Loucy (cell line): ENCODE data around the gene PTPRN2.

Experiments
- H2AFZ ChIP-seq: fragments of 200-600 bp; sonication (generic); 2 replicates; pipeline ENCODE4 v1.6.0; 2016; ENCODE audit warnings: antibody characterized with exemption, mild to moderate bottlenecking, low read length, moderate library complexity
- H3F3A ChIP-seq: fragments of 200-600 bp; 2 replicates; pipeline ENCODE4 v1.6.0; 2016; ENCODE audit warnings: antibody characterized with exemption, low read depth, mild to moderate bottlenecking
- H3K27me3 ChIP-seq: fragments of 200-600 bp; sonication (generic); 2 replicates; pipeline ENCODE4 v1.6.1; 2014; ENCODE audit warnings: low read length, mild to moderate bottlenecking; ENCODE audit not compliant: insufficient read depth, poor library complexity, severe bottlenecking
- H3K36me3 ChIP-seq: fragments of 200-600 bp; sonication (generic); 2 replicates; pipeline ENCODE4 v1.6.1; 2016; ENCODE audit warnings: low read length; ENCODE audit not compliant: insufficient read depth
- H3K4me1 ChIP-seq: fragments of 200-600 bp; sonication (generic); 2 replicates; pipeline ENCODE4 v1.5.1; 2014; ENCODE audit warnings: low read length, mild to moderate bottlenecking; ENCODE audit not compliant: insufficient read depth, poor library complexity, severe bottlenecking
- H3K4me2 ChIP-seq: fragments of 200-600 bp; sonication (generic); 2 replicates; pipeline ENCODE4 v1.6.0; 2014; ENCODE audit warnings: antibody characterized with exemption, low read length, low read depth, mild to moderate bottlenecking; ENCODE audit not compliant: poor library complexity, severe bottlenecking
- H3K4me3 ChIP-seq: fragments of 200-600 bp; sonication (generic); 2 replicates; pipeline ENCODE4 v1.5.1; 2014; ENCODE audit warnings: low read length, mild to moderate bottlenecking, mixed read lengths; ENCODE audit not compliant: poor library complexity, severe bottlenecking
- H3K79me2 ChIP-seq: fragments of 200-600 bp; sonication (generic); 2 replicates; pipeline ENCODE4 v1.6.1; 2014; ENCODE audit warnings: low read length; ENCODE audit not compliant: insufficient read depth
- H3K9ac ChIP-seq: fragments of 200-600 bp; sonication (generic); 2 replicates; pipeline ENCODE4 v1.6.0; 2014; ENCODE audit warnings: mild to moderate bottlenecking, low read depth, low read length, moderate library complexity; ENCODE audit not compliant: poor library complexity, severe bottlenecking
- H3K9me2 ChIP-seq: fragments of 200-600 bp; sonication (generic); replicated peaks from 2 replicates; pipeline ENCODE4 v1.6.1; 2016; ENCODE audit warnings: low read depth, low read length, mixed read lengths
- H3K9me3 ChIP-seq: fragments of 200-600 bp; sonication (generic); 2 replicates; pipeline ENCODE4 v1.6.1; 2014; ENCODE audit warnings: mild to moderate bottlenecking, antibody characterized with exemption, low read length, low read depth; ENCODE audit not compliant: insufficient read depth
- H4K20me1 ChIP-seq: fragments of 200-600 bp; sonication (generic); 2 replicates; pipeline ENCODE4 v1.6.0; 2014; ENCODE audit warnings: antibody characterized with exemption, low read length, mild to moderate bottlenecking; ENCODE audit not compliant: insufficient read depth, poor library complexity, severe bottlenecking
- EZH2phosphoT487 ChIP-seq: fragments of 200-600 bp; IDR thresholded peaks from 2 replicates; pipeline ENCODE4 v1.6.1; 2018; ENCODE audit warnings: antibody characterized with exemption, mild to moderate bottlenecking, moderate library complexity, borderline replicate concordance
- TF ChIP-seq, protein P1 (sequence below): fragments of 200-600 bp; sonication (generic); conservative IDR thresholded peaks from 2 replicates; pipeline ENCODE4 v1.5.1; 2014; ENCODE audit warnings: mild to moderate bottlenecking, antibody characterized with exemption, low read length

Gene PTPRN2

GRCh38 chr7:157664034-157664433 lies 923.6 kb downstream of the PTPRN2 start:
- no peaks in the 10 kb centered on the region for H3K9me2 ChIP-seq
- H3K4me3 ChIP-seq, result no peak overlapping the region
- TF ChIP-seq, protein P1, sequence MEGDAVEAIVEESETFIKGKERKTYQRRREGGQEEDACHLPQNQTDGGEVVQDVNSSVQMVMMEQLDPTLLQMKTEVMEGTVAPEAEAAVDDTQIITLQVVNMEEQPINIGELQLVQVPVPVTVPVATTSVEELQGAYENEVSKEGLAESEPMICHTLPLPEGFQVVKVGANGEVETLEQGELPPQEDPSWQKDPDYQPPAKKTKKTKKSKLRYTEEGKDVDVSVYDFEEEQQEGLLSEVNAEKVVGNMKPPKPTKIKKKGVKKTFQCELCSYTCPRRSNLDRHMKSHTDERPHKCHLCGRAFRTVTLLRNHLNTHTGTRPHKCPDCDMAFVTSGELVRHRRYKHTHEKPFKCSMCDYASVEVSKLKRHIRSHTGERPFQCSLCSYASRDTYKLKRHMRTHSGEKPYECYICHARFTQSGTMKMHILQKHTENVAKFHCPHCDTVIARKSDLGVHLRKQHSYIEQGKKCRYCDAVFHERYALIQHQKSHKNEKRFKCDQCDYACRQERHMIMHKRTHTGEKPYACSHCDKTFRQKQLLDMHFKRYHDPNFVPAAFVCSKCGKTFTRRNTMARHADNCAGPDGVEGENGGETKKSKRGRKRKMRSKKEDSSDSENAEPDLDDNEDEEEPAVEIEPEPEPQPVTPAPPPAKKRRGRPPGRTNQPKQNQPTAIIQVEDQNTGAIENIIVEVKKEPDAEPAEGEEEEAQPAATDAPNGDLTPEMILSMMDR, result no peak
- TF ChIP-seq EZH2phosphoT487, result no peak
- no peak overlapping the region for H3K4me2 ChIP-seq
- H4K20me1 ChIP-seq, result no peaks in the 10 kb centered on the region
- H3K9ac ChIP-seq, result no peak overlapping the region
- H3F3A ChIP-seq, result no peaks in the 10 kb centered on the region; the same call in 1 of the 2 replicates
- no peaks in the 10 kb centered on the region for H3K27me3 ChIP-seq
- H3K36me3 ChIP-seq, result no peaks in the 10 kb centered on the region
- peaks cover 20% of the 10 kb centered on the region for H3K4me1 ChIP-seq
- peaks cover 61% of the 10 kb centered on the region for H3K79me2 ChIP-seq
- no peak overlapping the region for H2AFZ ChIP-seq
- no peaks in the 10 kb centered on the region for H3K9me3 ChIP-seq

DNA sequence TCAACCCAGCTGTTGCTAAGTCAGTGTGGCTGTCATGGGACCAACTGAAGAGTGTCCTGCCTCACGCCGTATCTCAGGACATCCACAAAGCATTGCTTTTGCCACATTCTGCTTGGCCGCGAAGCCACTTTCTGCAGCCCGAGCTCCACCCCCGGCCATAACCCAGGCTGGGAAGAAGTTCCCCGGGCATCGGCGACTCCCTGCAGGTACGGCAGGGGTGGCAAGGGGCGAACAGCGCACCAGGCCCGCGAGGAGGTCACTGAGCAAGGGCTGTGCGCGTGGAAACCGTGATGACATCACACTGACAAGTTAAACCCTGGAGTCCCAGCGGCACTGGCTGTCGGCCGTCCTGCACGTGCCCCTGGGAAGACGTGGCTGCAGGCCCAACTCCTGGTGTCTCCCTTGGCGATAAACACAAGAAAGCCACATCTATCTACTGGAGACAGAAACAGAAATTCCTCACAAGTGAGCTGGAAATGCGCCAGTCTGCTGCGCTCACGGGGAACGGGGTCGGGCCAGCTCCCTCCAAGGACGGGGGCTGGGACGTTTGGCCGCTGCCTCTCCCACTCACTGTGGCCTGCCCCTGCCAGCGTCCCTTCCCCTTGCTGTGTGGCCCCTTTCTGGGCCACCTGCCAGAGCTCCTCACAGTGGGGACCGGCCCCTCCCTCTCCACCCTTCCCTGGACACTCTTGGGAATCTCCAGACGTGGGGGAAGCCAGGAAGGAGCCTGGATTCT lies 924.5 kb downstream of the PTPRN2 start:
- Histone ChIP-seq H3K4me3 (no peak overlapping the region), H3K27me3 (no peaks in the 10 kb centered on the region), H4K20me1 (no peaks in the 10 kb centered on the region), H3F3A (no peaks in the 10 kb centered on the region; the same call in 1 of the 2 replicates), H3K79me2 (peaks cover 69% of the 10 kb centered on the region), H3K9me3 (no peaks in the 10 kb centered on the region), H3K9ac (no peak overlapping the region), H3K4me1 (peaks cover 23% of the 10 kb centered on the region), H2AFZ (no peak overlapping the region), H3K9me2 (no peaks in the 10 kb centered on the region), H3K4me2 (no peak overlapping the region), H3K36me3 (no peaks in the 10 kb centered on the region)
- TF ChIP-seq, protein P1, result no peak
- TF ChIP-seq EZH2phosphoT487, result no peak

DNA sequence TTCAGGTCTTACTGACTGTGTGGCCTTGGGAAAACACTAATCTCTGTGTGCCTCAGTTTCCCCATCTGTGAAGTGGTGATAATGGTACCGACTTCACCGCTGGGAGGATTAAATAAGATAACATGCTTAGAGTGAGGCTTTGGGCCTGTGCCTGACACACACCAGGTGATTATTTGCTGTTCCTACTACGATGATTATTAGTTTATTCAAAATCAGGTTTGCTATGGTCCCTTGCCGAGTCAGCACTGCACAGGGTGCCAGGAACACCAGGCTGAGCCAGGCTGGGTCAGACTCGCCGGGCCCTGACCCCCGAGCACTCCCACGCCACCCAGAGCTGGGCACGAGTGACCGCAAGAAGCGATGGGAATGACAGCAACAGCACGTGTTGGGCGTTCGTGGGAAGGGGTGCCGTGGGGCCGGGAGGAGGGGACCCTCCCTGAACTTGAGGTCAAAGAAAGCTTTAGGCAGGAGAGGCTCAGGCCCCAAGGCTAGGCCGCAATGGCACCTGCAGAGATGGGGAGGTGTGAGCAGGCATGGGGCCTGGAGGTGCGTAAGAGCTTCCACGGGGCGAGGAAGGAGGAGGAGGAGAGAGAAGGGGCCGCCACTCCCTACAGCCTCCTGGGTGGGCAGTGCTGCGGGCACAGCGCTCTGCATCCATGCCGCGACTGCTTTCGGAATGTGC lies 925.4 kb downstream of the PTPRN2 start:
- no peaks in the 10 kb centered on the region for H3K36me3 ChIP-seq
- H3K9ac ChIP-seq, result no peak overlapping the region
- H3K4me3 ChIP-seq, result no peak overlapping the region
- H3K9me3 ChIP-seq, result no peaks in the 10 kb centered on the region
- no peaks in the 10 kb centered on the region; the same call in 1 of the 2 replicates for H3F3A ChIP-seq
- no peak overlapping the region for H2AFZ ChIP-seq
- no peaks in the 10 kb centered on the region for H3K9me2 ChIP-seq
- H3K27me3 ChIP-seq, result no peaks in the 10 kb centered on the region
- peaks cover 66% of the 10 kb centered on the region for H3K79me2 ChIP-seq
- peaks cover 17% of the 10 kb centered on the region for H3K4me1 ChIP-seq
- no peaks in the 10 kb centered on the region for H4K20me1 ChIP-seq
- H3K4me2 ChIP-seq, result no peak overlapping the region
- no peak for TF ChIP-seq EZH2phosphoT487
- TF ChIP-seq, protein P1, result no peak
